ENCODE results near the gene CLIP2. TPM values are rescaled to one million over a fixed set of nuclear protein-coding genes. Genes with fewer than 3 reads are reported as not detected.

CLIP2 gene
- total RNA-seq, 1 donor from 2014 or later = 32.6 TPM

DNA sequence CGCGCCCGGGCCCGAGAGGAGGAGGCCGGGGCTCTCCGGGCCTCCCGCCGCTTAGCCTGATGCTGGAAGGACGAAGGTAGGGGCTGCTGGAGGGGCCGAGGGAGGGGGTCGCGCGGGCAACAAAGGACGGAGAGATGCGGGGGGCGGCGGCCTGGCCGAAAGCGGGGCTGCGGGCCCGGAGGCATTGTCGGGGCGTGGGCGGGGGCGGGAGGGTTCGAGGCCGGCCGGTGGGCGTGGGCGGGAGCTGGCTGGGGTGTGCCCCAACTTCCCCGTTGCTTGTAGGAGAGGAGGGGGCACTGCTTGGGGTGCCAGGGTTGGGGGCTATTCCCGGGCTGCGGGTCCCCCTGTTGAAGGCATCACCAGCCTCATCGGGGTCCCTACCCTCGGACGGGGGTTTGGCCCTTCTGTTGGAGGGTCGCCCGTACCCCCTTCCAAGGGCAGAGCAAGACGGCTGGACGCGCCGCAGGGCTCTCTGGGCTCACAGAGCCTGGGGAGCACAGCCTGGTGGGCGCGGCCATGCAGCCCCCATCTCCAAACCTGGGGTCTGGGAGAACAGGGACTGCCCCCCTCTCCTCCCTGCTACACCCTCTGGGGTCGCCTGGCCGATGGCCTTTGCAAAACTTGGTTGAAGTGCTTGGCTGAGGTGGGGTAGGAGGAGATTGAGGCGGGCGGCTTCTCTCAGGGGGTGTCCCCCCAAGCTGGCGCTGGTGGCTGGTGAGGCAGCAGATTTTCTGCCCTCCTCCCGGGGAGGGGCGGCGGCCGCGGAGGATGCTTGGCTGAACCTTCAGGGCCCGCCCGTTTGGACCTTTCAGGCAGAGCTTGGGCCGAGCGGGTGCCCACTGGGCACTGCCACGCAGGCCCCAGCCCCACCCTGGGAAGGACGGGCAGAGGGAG, 699 bp downstream of the CLIP2 start:
- no peak for DNase-seq (ENCODE audit: low spot score)
- TF ChIP-seq, protein P1, sequence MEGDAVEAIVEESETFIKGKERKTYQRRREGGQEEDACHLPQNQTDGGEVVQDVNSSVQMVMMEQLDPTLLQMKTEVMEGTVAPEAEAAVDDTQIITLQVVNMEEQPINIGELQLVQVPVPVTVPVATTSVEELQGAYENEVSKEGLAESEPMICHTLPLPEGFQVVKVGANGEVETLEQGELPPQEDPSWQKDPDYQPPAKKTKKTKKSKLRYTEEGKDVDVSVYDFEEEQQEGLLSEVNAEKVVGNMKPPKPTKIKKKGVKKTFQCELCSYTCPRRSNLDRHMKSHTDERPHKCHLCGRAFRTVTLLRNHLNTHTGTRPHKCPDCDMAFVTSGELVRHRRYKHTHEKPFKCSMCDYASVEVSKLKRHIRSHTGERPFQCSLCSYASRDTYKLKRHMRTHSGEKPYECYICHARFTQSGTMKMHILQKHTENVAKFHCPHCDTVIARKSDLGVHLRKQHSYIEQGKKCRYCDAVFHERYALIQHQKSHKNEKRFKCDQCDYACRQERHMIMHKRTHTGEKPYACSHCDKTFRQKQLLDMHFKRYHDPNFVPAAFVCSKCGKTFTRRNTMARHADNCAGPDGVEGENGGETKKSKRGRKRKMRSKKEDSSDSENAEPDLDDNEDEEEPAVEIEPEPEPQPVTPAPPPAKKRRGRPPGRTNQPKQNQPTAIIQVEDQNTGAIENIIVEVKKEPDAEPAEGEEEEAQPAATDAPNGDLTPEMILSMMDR (IDR thresholded peaks at IDR 0.05) = no peak
- peaks cover 37% of the 10 kb centered on the region for H3K4me1 Mint-ChIP-seq (ENCODE audit: low read depth)
- peak overlapping the region; percentile 75 for H3K4me3 Mint-ChIP-seq (ENCODE audit: unreplicated experiment)
- no peaks in the 10 kb centered on the region for H3K9me3 Mint-ChIP-seq (ENCODE audit: low read depth)
- H3K27ac Mint-ChIP-seq (ENCODE audit: unreplicated experiment) = no peak overlapping the region
- no peaks in the 10 kb centered on the region for H3K27me3 Mint-ChIP-seq (ENCODE audit: low read depth)
- H3K36me3 Mint-ChIP-seq (ENCODE audit: low read depth) = no peaks in the 10 kb centered on the region

DNA sequence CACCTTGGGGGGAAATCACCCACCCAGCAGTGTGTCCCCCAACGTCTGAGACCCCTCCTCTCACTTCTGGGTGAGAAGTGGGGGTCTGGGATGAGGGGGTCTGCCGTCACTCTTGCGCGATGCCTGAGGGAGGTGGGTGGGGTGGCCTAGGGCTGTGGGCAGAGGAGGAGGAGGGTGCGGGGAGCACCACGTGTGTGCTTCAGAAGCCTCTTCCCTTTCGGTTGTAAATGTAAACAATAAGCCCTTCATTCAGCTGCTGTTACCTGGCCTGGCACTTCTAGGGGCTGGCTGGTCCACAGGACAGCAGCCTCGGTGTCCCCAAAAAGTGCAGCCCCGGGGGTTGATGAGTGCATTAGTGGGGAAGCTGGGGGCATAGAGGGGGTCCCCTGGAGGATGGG, 1.3 kb downstream of the CLIP2 start:
- Mint-ChIP-seq H3K9me3 (ENCODE audit: low read depth) (no peaks in the 10 kb centered on the region), H3K4me3 (ENCODE audit: unreplicated experiment) (peak overlapping the region; percentile 75), H3K36me3 (ENCODE audit: low read depth) (no peaks in the 10 kb centered on the region), H3K27ac (ENCODE audit: unreplicated experiment) (peak overlapping the region; percentile 49), H3K4me1 (ENCODE audit: low read depth) (peaks cover 39% of the 10 kb centered on the region), H3K27me3 (ENCODE audit: low read depth) (no peaks in the 10 kb centered on the region)
- TF ChIP-seq, protein P1 (IDR thresholded peaks at IDR 0.05) = no peak
- DNase-seq (ENCODE audit: low spot score) = no peak

DNA sequence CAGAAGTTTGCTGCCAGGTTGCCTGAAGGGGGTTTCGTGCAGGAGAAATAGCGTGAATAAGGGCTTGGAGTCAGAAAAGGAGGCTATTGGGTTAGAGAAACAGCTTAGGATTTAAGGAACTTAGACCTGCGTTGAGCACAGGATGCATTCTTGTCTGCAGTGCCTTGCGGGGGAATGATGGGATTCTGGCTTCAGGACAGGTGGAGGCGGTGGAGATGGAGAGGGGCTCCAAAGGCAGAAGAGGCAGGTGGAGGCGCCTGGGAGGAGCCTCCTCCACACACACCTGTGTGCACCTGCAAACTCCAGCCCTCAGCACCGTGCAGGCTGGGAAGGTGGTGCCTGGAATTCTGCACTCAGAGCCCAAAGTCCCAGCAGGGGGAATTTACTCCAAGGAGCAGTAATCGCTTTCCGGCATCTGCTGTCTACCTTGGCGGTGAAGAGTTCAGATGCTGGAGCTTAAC, 1.8 kb downstream of the CLIP2 start:
- H3K4me3 Mint-ChIP-seq (ENCODE audit: unreplicated experiment) = peak overlapping the region; percentile 75
- no peaks in the 10 kb centered on the region for H3K9me3 Mint-ChIP-seq (ENCODE audit: low read depth)
- TF ChIP-seq, protein P1 (IDR thresholded peaks at IDR 0.05) = no peak
- H3K27me3 Mint-ChIP-seq (ENCODE audit: low read depth) = no peaks in the 10 kb centered on the region
- H3K27ac Mint-ChIP-seq (ENCODE audit: unreplicated experiment) = no peak overlapping the region
- peaks cover 39% of the 10 kb centered on the region for H3K4me1 Mint-ChIP-seq (ENCODE audit: low read depth)
- H3K36me3 Mint-ChIP-seq (ENCODE audit: low read depth) = peaks cover 1% of the 10 kb centered on the region
- no peak for DNase-seq (ENCODE audit: low spot score)

DNA sequence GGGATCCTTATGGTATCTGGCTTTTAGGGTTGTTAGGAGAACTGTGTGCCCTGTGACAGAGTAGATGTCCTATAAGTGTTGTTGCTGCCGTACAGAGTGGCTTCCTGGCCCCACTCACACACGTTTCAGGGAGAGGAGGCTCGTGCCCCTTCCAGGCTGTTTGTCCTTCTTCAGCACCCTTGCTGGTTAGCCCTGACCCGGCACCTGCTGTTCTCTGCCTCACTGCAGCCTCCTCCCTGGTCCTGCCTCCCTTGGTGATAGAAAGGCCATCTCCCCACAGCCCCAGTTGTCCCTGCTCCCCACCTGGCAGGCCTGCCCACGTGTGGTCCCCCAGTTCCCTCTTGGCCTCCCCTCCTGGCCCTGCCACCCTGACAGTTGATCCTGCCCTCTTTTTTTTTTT, 2.3 kb downstream of the CLIP2 start:
- Mint-ChIP-seq H3K4me3 (ENCODE audit: unreplicated experiment) (no peak overlapping the region), H3K36me3 (ENCODE audit: low read depth) (peaks cover 1% of the 10 kb centered on the region), H3K27ac (ENCODE audit: unreplicated experiment) (no peak overlapping the region), H3K9me3 (ENCODE audit: low read depth) (no peaks in the 10 kb centered on the region), H3K4me1 (ENCODE audit: low read depth) (peaks cover 39% of the 10 kb centered on the region), H3K27me3 (ENCODE audit: low read depth) (no peaks in the 10 kb centered on the region)
- DNase-seq (ENCODE audit: low spot score) = no peak
- TF ChIP-seq, protein P1 (IDR thresholded peaks at IDR 0.05) = no peak

DNA sequence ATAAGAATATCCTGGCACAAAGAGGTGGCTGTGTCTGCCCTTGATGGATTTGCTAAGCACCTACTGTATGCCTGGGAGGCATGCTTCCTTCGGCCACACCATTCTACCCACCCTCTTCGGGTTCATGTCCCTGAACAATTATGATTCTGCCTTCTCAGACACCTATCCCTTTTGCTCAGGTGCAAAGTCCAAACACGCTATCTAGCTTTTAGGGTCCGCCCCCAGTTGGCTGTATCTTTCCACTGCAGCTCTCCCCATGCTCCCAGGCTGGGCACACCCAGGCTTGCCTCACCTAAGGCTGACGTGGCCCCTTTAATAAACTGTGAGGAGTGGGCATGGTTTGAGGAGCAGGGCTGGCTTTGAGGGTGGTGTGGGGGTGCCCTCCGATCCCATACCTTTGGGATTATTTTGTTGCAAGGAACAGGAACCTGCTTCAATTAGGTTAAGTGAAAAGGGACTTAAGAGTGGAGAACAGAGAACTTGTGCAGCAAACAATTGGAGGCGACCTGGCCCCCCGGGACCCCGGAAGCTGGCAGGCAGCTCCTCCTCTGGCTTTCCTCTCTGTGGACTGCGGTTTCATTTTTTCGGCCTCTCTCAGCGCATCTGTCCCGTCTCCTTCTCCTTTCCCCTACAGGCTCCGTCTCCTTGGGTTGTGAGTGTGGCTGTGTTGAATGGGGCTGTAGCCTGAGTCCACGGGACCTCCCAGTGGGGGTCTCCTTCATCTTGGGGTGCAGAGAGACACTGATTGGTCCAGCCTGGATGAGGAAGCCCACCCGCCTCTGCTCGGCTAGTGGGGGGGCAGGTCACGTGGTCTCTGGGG, 3.8 kb downstream of the CLIP2 start:
- DNase-seq (ENCODE audit: low spot score) = no peak
- TF ChIP-seq, protein P1 (IDR thresholded peaks at IDR 0.05) = no peak
- Mint-ChIP-seq H3K36me3 (ENCODE audit: low read depth) (peaks cover 1% of the 10 kb centered on the region), H3K27ac (ENCODE audit: unreplicated experiment) (no peak overlapping the region), H3K4me1 (ENCODE audit: low read depth) (peaks cover 38% of the 10 kb centered on the region), H3K9me3 (ENCODE audit: low read depth) (no peaks in the 10 kb centered on the region), H3K4me3 (ENCODE audit: unreplicated experiment) (no peak overlapping the region), H3K27me3 (ENCODE audit: low read depth) (no peaks in the 10 kb centered on the region)

All from chondrocyte (in vitro differentiated cells).